Measurements from ENCODE around the gene OR5B2.

OR5B2 gene

GRCh38 chr11:58428021-58428420, at the start of gene OR5B2:
OR5B2 (minus strand) TSS chr11:58428121; CDS start chr11:58423261, 4,860 bp downstream.
- H3K9ac ChIP-seq: no peak within 1 kb of the TSS
- H3K27ac ChIP-seq: no peak within 1 kb of the TSS
- H3K27me3 ChIP-seq: no peaks in the 10 kb centered on the region
- no peak within 1 kb of the TSS for H3K4me3 ChIP-seq
- no peaks in the 10 kb centered on the region; a peak in 2 of 22 replicates for H3K9me3 ChIP-seq (replicated peaks in 1 of 11)
- no peaks in the 10 kb centered on the region for H3K36me3 ChIP-seq
- H3K4me2 ChIP-seq: no peak within 1 kb of the TSS
- no peaks in the 10 kb centered on the region for H3K4me1 ChIP-seq
- no peak for TF ChIP-seq Cebpa-rat (IDR thresholded peaks at IDR 0.05)
- no peaks in the 10 kb centered on the region for H4K20me1 ChIP-seq

- Histone ChIP-seq H3K9ac (no peak overlapping the region), H3K9me3 (replicated peaks in 1 of 11) (peaks cover 16 to 29% (median 22%) of the 10 kb centered on the region in 11 experiments), H3K36me3 (no peaks in the 10 kb centered on the region), H3K4me3 (no peak overlapping the region), H4K20me1 (no peaks in the 10 kb centered on the region), H3K27me3 (no peaks in the 10 kb centered on the region), H3K27ac (no peak overlapping the region), H3K4me1 (no peaks in the 10 kb centered on the region; a peak in 1 of 20 replicates), H3K4me2 (no peak overlapping the region)
- TF ChIP-seq Cebpa-rat (IDR thresholded peaks at IDR 0.05): no peak
These were observed 44.0 kb upstream of the OR5B2 start for GRCh38 chr11:58471892-58472291.

- no peak overlapping the region for H3K9ac ChIP-seq
- no peak for TF ChIP-seq Cebpa-rat (IDR thresholded peaks at IDR 0.05)
- H3K36me3 ChIP-seq: no peaks in the 10 kb centered on the region
- H3K4me2 ChIP-seq: no peak overlapping the region
- peaks cover 7 to 14% (median 11%) of the 10 kb centered on the region in 11 experiments; a peak in 21 of 22 replicates for H3K9me3 ChIP-seq (replicated peaks in 1 of 11)
- no peak overlapping the region for H3K4me3 ChIP-seq
- H3K4me1 ChIP-seq: no peaks in the 10 kb centered on the region; a peak in 1 of 20 replicates
- H4K20me1 ChIP-seq: no peaks in the 10 kb centered on the region
- no peaks in the 10 kb centered on the region for H3K27me3 ChIP-seq
- no peak overlapping the region for H3K27ac ChIP-seq
These were observed 38.4 kb upstream of the OR5B2 start for GRCh38 chr11:58466293-58466692.

GRCh38 chr11:58465690-58466089, 37.8 kb upstream of the OR5B2 start:
- Histone ChIP-seq H3K4me1 (no peaks in the 10 kb centered on the region; a peak in 1 of 20 replicates), H3K4me2 (no peak overlapping the region), H3K36me3 (no peaks in the 10 kb centered on the region), H3K9me3 (replicated peaks in 1 of 11) (peaks cover 1 to 8% (median 5%) of the 10 kb centered on the region in 11 experiments; a peak in 20 of 22 replicates), H3K27me3 (no peaks in the 10 kb centered on the region), H4K20me1 (no peaks in the 10 kb centered on the region), H3K4me3 (no peak overlapping the region), H3K9ac (no peak overlapping the region), H3K27ac (no peak overlapping the region)
- peak in 4 of 11 experiments; percentile 25 to 70 (median 37); a peak in 4 of 22 replicates for TF ChIP-seq Cebpa-rat (IDR thresholded peaks at IDR 0.05)

- no peak overlapping the region for H3K4me3 ChIP-seq
- H3K27me3 ChIP-seq: no peaks in the 10 kb centered on the region
- H3K9ac ChIP-seq: no peak overlapping the region
- H3K4me2 ChIP-seq: no peak overlapping the region
- H4K20me1 ChIP-seq: no peaks in the 10 kb centered on the region
- H3K27ac ChIP-seq: no peak overlapping the region
- TF ChIP-seq Cebpa-rat (IDR thresholded peaks at IDR 0.05): no peak
- peaks cover 0 to 9% (median 0%) of the 10 kb centered on the region in 11 experiments; a peak in 3 of 22 replicates for H3K9me3 ChIP-seq (replicated peaks in 1 of 11)
- H3K4me1 ChIP-seq: no peaks in the 10 kb centered on the region
- no peaks in the 10 kb centered on the region for H3K36me3 ChIP-seq
These were observed 23.7 kb upstream of the OR5B2 start for GRCh38 chr11:58451585-58451984.

- Histone ChIP-seq H3K9ac (no peak overlapping the region), H3K27me3 (no peaks in the 10 kb centered on the region)
- TF ChIP-seq Cebpa-rat (IDR thresholded peaks at IDR 0.05): no peak
These were observed 18.4 kb upstream of the OR5B2 start for GRCh38 chr11:58446294-58446693.

GRCh38 chr11:58444300-58444699, 16.4 kb upstream of the OR5B2 start:
- no peaks in the 10 kb centered on the region for H3K36me3 ChIP-seq
- no peak overlapping the region for H3K4me2 ChIP-seq
- no peaks in the 10 kb centered on the region for H4K20me1 ChIP-seq
- no peaks in the 10 kb centered on the region for H3K4me1 ChIP-seq
- no peaks in the 10 kb centered on the region for H3K27me3 ChIP-seq
- no peak for TF ChIP-seq Cebpa-rat (IDR thresholded peaks at IDR 0.05)
- H3K9ac ChIP-seq: no peak overlapping the region
- no peak overlapping the region for H3K4me3 ChIP-seq
- no peak overlapping the region for H3K27ac ChIP-seq
- H3K9me3 ChIP-seq (replicated peaks in 1 of 11): peaks cover 0 to 26% (median 6%) of the 10 kb centered on the region in 11 experiments; a peak in 11 of 22 replicates

More at GRCh38 chr11:58446294-58446693, 18.4 kb upstream of the OR5B2 start:
- Histone ChIP-seq H3K4me3 (no peak overlapping the region), H3K4me2 (no peak overlapping the region), H3K9me3 (replicated peaks in 1 of 11) (peaks cover 0 to 26% (median 10%) of the 10 kb centered on the region in 11 experiments; a peak in 11 of 22 replicates), H4K20me1 (no peaks in the 10 kb centered on the region), H3K4me1 (no peaks in the 10 kb centered on the region), H3K36me3 (no peaks in the 10 kb centered on the region), H3K27ac (no peak overlapping the region)

- H3K4me3 ChIP-seq: no peak within 1 kb of the TSS
- no peak within 1 kb of the TSS for H3K27ac ChIP-seq
- no peak within 1 kb of the TSS for H3K4me2 ChIP-seq
- no peaks in the 10 kb centered on the region for H3K4me1 ChIP-seq
- H3K9me3 ChIP-seq (replicated peaks in 1 of 11): peaks cover 0 to 18% (median 5%) of the 10 kb centered on the region in 11 experiments; a peak in 9 of 22 replicates
- no peak within 1 kb of the TSS for H3K9ac ChIP-seq
- H3K27me3 ChIP-seq: no peaks in the 10 kb centered on the region
- no peaks in the 10 kb centered on the region for H3K36me3 ChIP-seq
- no peak for TF ChIP-seq Cebpa-rat (IDR thresholded peaks at IDR 0.05)
- no peaks in the 10 kb centered on the region for H4K20me1 ChIP-seq
These were observed 14.2 kb upstream of the OR5B2 start, which contains the start of gene OR5B12 for GRCh38 chr11:58442136-58442535. OR5B12 (minus strand) TSS chr11:58442236; CDS start chr11:58440151, 2,085 bp downstream.

- H3K27ac ChIP-seq: no peak overlapping the region
- no peak overlapping the region for H3K9ac ChIP-seq
- no peaks in the 10 kb centered on the region for H3K4me1 ChIP-seq
- H3K27me3 ChIP-seq: no peaks in the 10 kb centered on the region
- H3K36me3 ChIP-seq: no peaks in the 10 kb centered on the region
- H4K20me1 ChIP-seq: no peaks in the 10 kb centered on the region
- H3K4me2 ChIP-seq: no peak overlapping the region
- no peak for TF ChIP-seq Cebpa-rat (IDR thresholded peaks at IDR 0.05)
- no peak overlapping the region for H3K4me3 ChIP-seq
- no peaks in the 10 kb centered on the region for H3K9me3 ChIP-seq (replicated peaks in 1 of 11)
These were observed 10.6 kb upstream of the OR5B2 start for GRCh38 chr11:58438486-58438885.

- TF ChIP-seq Cebpa-rat (IDR thresholded peaks at IDR 0.05): no peak
- Histone ChIP-seq H3K4me1 (no peaks in the 10 kb centered on the region), H3K9me3 (replicated peaks in 1 of 11) (no peaks in the 10 kb centered on the region), H3K36me3 (no peaks in the 10 kb centered on the region), H3K27me3 (no peaks in the 10 kb centered on the region), H3K4me3 (no peak overlapping the region), H3K27ac (no peak overlapping the region), H3K4me2 (no peak overlapping the region), H4K20me1 (no peaks in the 10 kb centered on the region), H3K9ac (no peak overlapping the region)
These were observed 6.3 kb upstream of the OR5B2 start for GRCh38 chr11:58434217-58434616.
